Left lobe of liver (tissue), 1 donor: ENCODE data around the gene COMMD8. TPM values are rescaled to one million over a fixed set of nuclear protein-coding genes. Genes with fewer than 3 reads are reported as not detected.

Experiments used
- total RNA-seq: library from RNA; stranded (reverse); gene quantifications from one replicate; pipeline ENCODE4 v1.2.1, GENCODE V29; 2021
- donor health status: DM: no; HTN: yes; CAD: no.

COMMD8 gene
- total RNA-seq, 1 donor from 2014 or later, result 4.9 TPM

Other genes starting within 250 kb of the COMMD8 start
- 9.3 TPM for gene ATP10D, start 21.6 kb upstream of the COMMD8 start, total RNA-seq